ENCODE data around the gene SNX8.

Gene SNX8

DNA sequence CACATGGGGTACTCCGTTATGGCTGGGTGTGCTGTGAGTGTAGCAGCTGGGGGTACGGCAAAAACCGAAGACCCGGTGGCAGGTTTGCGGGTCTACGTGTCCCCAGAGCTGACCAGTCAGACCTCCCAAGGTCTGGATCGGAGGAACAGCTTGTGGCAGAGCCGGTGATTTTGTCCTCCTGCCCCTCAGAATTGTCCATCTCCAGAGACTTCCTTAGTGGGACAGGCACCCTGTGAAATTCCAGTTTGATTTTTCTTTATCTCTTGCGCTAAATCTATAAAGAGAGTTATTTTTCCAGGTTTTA, 41.4 kb upstream of the SNX8 start:
- Histone ChIP-seq H4K8ac (ENCODE audit: low read depth, low read length) (no peak overlapping the region), H3K4ac (ENCODE audit: low read length) (no peak overlapping the region), H2BK120ac (ENCODE audit: low read depth, low read length) (no peak overlapping the region), H3K14ac (ENCODE audit: low read length) (no peak overlapping the region), H3K79me1 (ENCODE audit: low read depth, low read length) (peaks cover 9% of the 10 kb centered on the region), H3K27ac (replicated peaks; ENCODE audit: low read length) (no peak overlapping the region), H3K27me3 (ENCODE audit: control insufficient read depth in 3 of 3, insufficient read depth in 3 of 3, low read depth in 1 of 3, low read length in 3 of 3) (no peaks in the 10 kb centered on the region), H3K36me3 (replicated peaks in 1 of 2; ENCODE audit: control insufficient read depth in 2 of 2, insufficient read depth in 2 of 2, low read length in 2 of 2) (peaks cover 9 to 54% of the 10 kb centered on the region in 2 donors), H3K23ac (ENCODE audit: low read depth, low read length, poor library complexity) (peak overlapping the region; percentile 66), H2AK5ac (ENCODE audit: low read depth, low read length) (peak overlapping the region; percentile 94), H3K4me3 (ENCODE audit: low read length in 2 of 2) (peak overlapping the region; percentile 97 to 99), H3K9me3 (replicated peaks in 1 of 2; ENCODE audit: control insufficient read depth in 2 of 2, insufficient read depth in 1 of 2, low read depth in 1 of 2, low read length in 2 of 2) (peaks cover 0 to 2% of the 10 kb centered on the region in 2 donors), H2AFZ (ENCODE audit: low read length) (no peak overlapping the region), H3K18ac (ENCODE audit: low read length) (no peak overlapping the region), H2BK15ac (ENCODE audit: low read length) (no peak overlapping the region), H3K9ac (ENCODE audit: low read depth, low read length, poor library complexity) (peak overlapping the region; percentile 96), H4K91ac (ENCODE audit: low read depth, low read length, poor library complexity) (no peak overlapping the region), H2BK12ac (ENCODE audit: low read length) (no peak overlapping the region), H2BK5ac (ENCODE audit: low read length) (peak overlapping the region; percentile 68), H3K4me2 (ENCODE audit: insufficient read depth, low read length, poor library complexity, severe bottlenecking) (peak overlapping the region; percentile 85), H3K4me1 (ENCODE audit: control insufficient read depth in 2 of 2, insufficient read depth in 1 of 2, low read depth in 1 of 2, low read length in 2 of 2) (peaks cover 8 to 10% of the 10 kb centered on the region in 2 donors)
- no peak for DNase-seq (ENCODE audit: low spot score)
- no CpG with 5 or more reads among the region's 9 CpGs for WGBS, 2 donors (ENCODE audit: extremely low coverage in 2 of 2, insufficient read length in 2 of 2, insufficient replicate concordance in 1 of 2)

DNA sequence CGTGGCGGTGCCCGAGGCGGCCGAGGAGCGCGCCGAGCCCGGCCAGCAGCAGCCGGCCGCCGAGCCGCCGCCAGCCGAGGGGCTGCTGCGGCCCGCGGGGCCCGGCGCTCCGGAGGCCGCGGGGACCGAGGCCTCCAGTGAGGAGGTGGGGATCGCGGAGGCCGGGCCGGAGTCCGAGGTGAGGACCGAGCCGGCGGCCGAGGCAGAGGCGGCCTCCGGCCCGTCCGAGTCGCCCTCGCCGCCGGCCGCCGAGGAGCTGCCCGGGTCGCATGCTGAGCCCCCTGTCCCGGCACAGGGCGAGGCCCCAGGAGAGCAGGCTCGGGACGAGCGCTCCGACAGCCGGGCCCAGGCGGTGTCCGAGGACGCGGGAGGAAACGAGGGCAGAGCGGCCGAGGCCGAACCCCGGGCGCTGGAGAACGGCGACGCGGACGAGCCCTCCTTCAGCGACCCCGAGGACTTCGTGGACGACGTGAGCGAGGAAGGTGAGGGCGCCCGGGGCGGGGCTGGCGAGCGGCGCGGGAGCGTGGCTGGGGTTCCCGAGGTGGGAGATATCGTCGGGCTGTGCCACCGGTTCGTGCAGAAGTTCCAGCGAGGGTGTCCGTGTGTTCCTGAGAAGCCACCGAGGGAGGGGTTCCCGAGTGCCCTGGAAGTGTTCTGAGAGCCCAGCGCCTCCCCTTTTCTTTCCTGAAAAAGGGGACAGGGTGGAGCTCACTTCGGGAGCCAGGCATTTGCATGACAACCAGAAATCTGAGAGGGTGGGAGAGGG, 40.9 kb upstream of the SNX8 start:
- Histone ChIP-seq H2AK5ac (ENCODE audit: low read depth, low read length) (peak overlapping the region; percentile 94), H3K4me1 (ENCODE audit: control insufficient read depth in 2 of 2, insufficient read depth in 1 of 2, low read depth in 1 of 2, low read length in 2 of 2) (peaks cover 8 to 10% of the 10 kb centered on the region in 2 donors), H3K9me3 (replicated peaks in 1 of 2; ENCODE audit: control insufficient read depth in 2 of 2, insufficient read depth in 1 of 2, low read depth in 1 of 2, low read length in 2 of 2) (peaks cover 0 to 2% of the 10 kb centered on the region in 2 donors), H3K36me3 (replicated peaks in 1 of 2; ENCODE audit: control insufficient read depth in 2 of 2, insufficient read depth in 2 of 2, low read length in 2 of 2) (peaks cover 9 to 49% of the 10 kb centered on the region in 2 donors), H3K9ac (ENCODE audit: low read depth, low read length, poor library complexity) (peak overlapping the region; percentile 96), H3K18ac (ENCODE audit: low read length) (peak overlapping the region; percentile 77), H3K14ac (ENCODE audit: low read length) (peak overlapping the region; percentile 64), H3K23ac (ENCODE audit: low read depth, low read length, poor library complexity) (peak overlapping the region; percentile 83), H2BK5ac (ENCODE audit: low read length) (peak overlapping the region; percentile 68), H3K27ac (replicated peaks; ENCODE audit: low read length) (no peak overlapping the region), H3K4me2 (ENCODE audit: insufficient read depth, low read length, poor library complexity, severe bottlenecking) (peak overlapping the region; percentile 85), H2BK15ac (ENCODE audit: low read length) (peak overlapping the region; percentile 56), H2BK120ac (ENCODE audit: low read depth, low read length) (no peak overlapping the region), H3K4ac (ENCODE audit: low read length) (no peak overlapping the region), H2AFZ (ENCODE audit: low read length) (peak overlapping the region; percentile 93), H3K27me3 (ENCODE audit: control insufficient read depth in 3 of 3, insufficient read depth in 3 of 3, low read depth in 1 of 3, low read length in 3 of 3) (no peaks in the 10 kb centered on the region), H4K8ac (ENCODE audit: low read depth, low read length) (no peak overlapping the region), H4K91ac (ENCODE audit: low read depth, low read length, poor library complexity) (no peak overlapping the region), H3K4me3 (ENCODE audit: low read length in 2 of 2) (peak overlapping the region; percentile 97 to 99), H3K79me1 (ENCODE audit: low read depth, low read length) (peaks cover 9% of the 10 kb centered on the region), H2BK12ac (ENCODE audit: low read length) (peak overlapping the region; percentile 48)
- no peak for DNase-seq (ENCODE audit: low spot score)
- WGBS, 2 donors (ENCODE audit: extremely low coverage in 2 of 2, insufficient read length in 2 of 2, insufficient replicate concordance in 1 of 2), result no CpG with 5 or more reads among the region's 92 CpGs

DNA sequence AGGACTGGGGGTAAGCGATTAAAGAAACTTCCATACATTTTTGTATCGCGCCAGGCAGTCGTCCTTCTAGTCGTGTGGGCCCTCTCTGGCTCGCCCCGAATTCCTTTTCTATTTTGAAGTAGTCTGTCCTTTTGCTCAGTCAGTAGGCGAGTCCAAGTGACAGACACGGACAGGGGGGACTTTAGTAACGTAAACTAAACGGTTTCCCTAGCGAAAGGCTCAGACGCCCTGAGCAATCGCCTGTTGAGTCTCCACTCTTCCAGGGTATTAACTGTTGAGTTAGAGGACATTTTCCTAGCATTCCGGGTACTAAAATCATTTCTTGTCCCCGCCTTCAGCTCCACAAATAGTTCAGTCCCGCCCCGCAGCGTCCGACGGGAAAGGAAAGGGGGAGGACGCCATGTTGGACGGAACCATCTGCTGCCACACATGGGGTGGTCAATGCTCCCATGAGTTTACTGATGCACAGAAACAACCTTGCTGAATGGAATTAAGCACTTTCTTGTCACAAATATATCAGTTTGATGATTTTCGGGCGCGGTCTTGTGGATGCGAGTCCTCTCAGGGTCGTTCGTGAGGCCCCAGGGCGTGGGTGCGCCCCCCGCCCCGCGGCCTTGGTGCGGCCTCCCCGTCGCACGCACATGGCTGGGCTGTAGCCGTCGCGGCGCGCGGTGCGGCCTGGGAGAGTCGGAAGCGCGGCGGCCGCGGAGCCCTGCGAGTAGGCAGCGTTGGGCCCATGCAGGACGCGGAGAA, 40.1 kb upstream of the SNX8 start, which contains the start of gene EIF3B:
TSS of gene EIF3B (plus strand) at position 642 of the 753 bp plus-strand sequence. CDS start at position 737, 95 bp downstream.
- peak within 1 kb of the TSS; percentile 56 for H4K91ac ChIP-seq (ENCODE audit: low read depth, low read length, poor library complexity)
- peak within 1 kb of the TSS; percentile 64 for H3K14ac ChIP-seq (ENCODE audit: low read length)
- H3K18ac ChIP-seq (ENCODE audit: low read length), result peak within 1 kb of the TSS; percentile 94
- peak; percentile 98 for DNase-seq (ENCODE audit: low spot score)
- peak within 1 kb of the TSS; percentile 96 for H3K9ac ChIP-seq (ENCODE audit: low read depth, low read length, poor library complexity)
- no peak within 1 kb of the TSS for H4K8ac ChIP-seq (ENCODE audit: low read depth, low read length)
- H2AK5ac ChIP-seq (ENCODE audit: low read depth, low read length), result peak within 1 kb of the TSS; percentile 94
- H2BK5ac ChIP-seq (ENCODE audit: low read length), result peak within 1 kb of the TSS; percentile 97
- peak within 1 kb of the TSS; percentile 85 for H3K4me2 ChIP-seq (ENCODE audit: insufficient read depth, low read length, poor library complexity, severe bottlenecking)
- peaks cover 8 to 9% of the 10 kb centered on the region in 2 donors for H3K4me1 ChIP-seq (ENCODE audit: control insufficient read depth in 2 of 2, insufficient read depth in 1 of 2, low read depth in 1 of 2, low read length in 2 of 2)
- H2BK12ac ChIP-seq (ENCODE audit: low read length), result peak within 1 kb of the TSS; percentile 48
- peaks cover 6% of the 10 kb centered on the region for H3K79me1 ChIP-seq (ENCODE audit: low read depth, low read length)
- peak within 1 kb of the TSS; percentile 93 for H2AFZ ChIP-seq (ENCODE audit: low read length)
- H3K27ac ChIP-seq (replicated peaks; ENCODE audit: low read length), result peak within 1 kb of the TSS; percentile 86
- H3K9me3 ChIP-seq (replicated peaks in 1 of 2; ENCODE audit: control insufficient read depth in 2 of 2, insufficient read depth in 1 of 2, low read depth in 1 of 2, low read length in 2 of 2), result peaks cover 0 to 2% of the 10 kb centered on the region in 2 donors
- no peaks in the 10 kb centered on the region for H3K27me3 ChIP-seq (ENCODE audit: control insufficient read depth in 3 of 3, insufficient read depth in 3 of 3, low read depth in 1 of 3, low read length in 3 of 3)
- peak within 1 kb of the TSS; percentile 83 for H3K23ac ChIP-seq (ENCODE audit: low read depth, low read length, poor library complexity)
- WGBS, 2 donors (ENCODE audit: extremely low coverage in 2 of 2, insufficient read length in 2 of 2, insufficient replicate concordance in 1 of 2), result no CpG with 5 or more reads among the region's 55 CpGs
- no peak within 1 kb of the TSS for H3K4ac ChIP-seq (ENCODE audit: low read length)
- H2BK15ac ChIP-seq (ENCODE audit: low read length), result peak within 1 kb of the TSS; percentile 56
- H2BK120ac ChIP-seq (ENCODE audit: low read depth, low read length), result peak within 1 kb of the TSS; percentile 84
- H3K36me3 ChIP-seq (replicated peaks in 1 of 2; ENCODE audit: control insufficient read depth in 2 of 2, insufficient read depth in 2 of 2, low read length in 2 of 2), result peaks cover 10 to 41% of the 10 kb centered on the region in 2 donors
- H3K4me3 ChIP-seq (ENCODE audit: low read length in 2 of 2), result peak within 1 kb of the TSS; percentile 97 to 99

DNA sequence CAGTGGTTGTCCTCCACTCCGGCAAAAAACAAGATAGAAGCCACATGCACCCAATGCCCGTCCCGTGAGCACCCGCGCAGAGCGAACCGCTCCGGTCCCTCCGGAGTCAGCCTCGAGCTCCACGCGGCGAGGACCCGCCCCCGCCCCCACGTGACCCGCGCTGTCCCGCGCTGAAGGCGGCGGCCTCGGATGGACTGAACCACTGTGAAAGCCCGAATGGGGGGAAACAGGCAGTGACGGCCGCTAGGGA, 39.6 kb upstream of the SNX8 start:
- Histone ChIP-seq H3K36me3 (replicated peaks in 1 of 2; ENCODE audit: control insufficient read depth in 2 of 2, insufficient read depth in 2 of 2, low read length in 2 of 2) (peaks cover 10 to 36% of the 10 kb centered on the region in 2 donors), H3K79me1 (ENCODE audit: low read depth, low read length) (peaks cover 6% of the 10 kb centered on the region), H4K8ac (ENCODE audit: low read depth, low read length) (no peak overlapping the region), H2AFZ (ENCODE audit: low read length) (peak overlapping the region; percentile 93), H2BK5ac (ENCODE audit: low read length) (peak overlapping the region; percentile 97), H2BK12ac (ENCODE audit: low read length) (no peak overlapping the region), H3K23ac (ENCODE audit: low read depth, low read length, poor library complexity) (no peak overlapping the region), H3K4me3 (ENCODE audit: low read length in 2 of 2) (peak overlapping the region; percentile 97 to 99), H3K14ac (ENCODE audit: low read length) (no peak overlapping the region), H3K4me2 (ENCODE audit: insufficient read depth, low read length, poor library complexity, severe bottlenecking) (peak overlapping the region; percentile 57), H4K91ac (ENCODE audit: low read depth, low read length, poor library complexity) (no peak overlapping the region), H3K18ac (ENCODE audit: low read length) (peak overlapping the region; percentile 94), H2AK5ac (ENCODE audit: low read depth, low read length) (no peak overlapping the region), H3K4me1 (ENCODE audit: control insufficient read depth in 2 of 2, insufficient read depth in 1 of 2, low read depth in 1 of 2, low read length in 2 of 2) (peaks cover 8 to 9% of the 10 kb centered on the region in 2 donors), H2BK15ac (ENCODE audit: low read length) (no peak overlapping the region), H3K9ac (ENCODE audit: low read depth, low read length, poor library complexity) (peak overlapping the region; percentile 80), H3K27ac (replicated peaks; ENCODE audit: low read length) (peak overlapping the region; percentile 86), H3K4ac (ENCODE audit: low read length) (no peak overlapping the region), H2BK120ac (ENCODE audit: low read depth, low read length) (peak overlapping the region; percentile 84), H3K9me3 (replicated peaks in 1 of 2; ENCODE audit: control insufficient read depth in 2 of 2, insufficient read depth in 1 of 2, low read depth in 1 of 2, low read length in 2 of 2) (peaks cover 0 to 2% of the 10 kb centered on the region in 2 donors), H3K27me3 (ENCODE audit: control insufficient read depth in 3 of 3, insufficient read depth in 3 of 3, low read depth in 1 of 3, low read length in 3 of 3) (no peaks in the 10 kb centered on the region)
- no peak for DNase-seq (ENCODE audit: low spot score)
- WGBS, 2 donors (ENCODE audit: extremely low coverage in 2 of 2, insufficient read length in 2 of 2, insufficient replicate concordance in 1 of 2), result no CpG with 5 or more reads among the region's 26 CpGs

All from neuronal stem cell (in vitro differentiated cells).